HG02884 (cell line): ENCODE measurements around the gene SPTBN1.
"Not testable (repeated sequence)": the region's sequence is repeated elsewhere in the genome, so short reads cannot be mapped to it uniquely, and the experiment has no call there.

ENCODE experiments used
- ATAC-seq: cut with Tn5 transposase; IDR thresholded peaks from one replicate; pipeline ENCODE4 v1.9.1; 2021; ENCODE audit warnings: mild to moderate bottlenecking, moderate library complexity; ENCODE audit not compliant: unreplicated experiment

SPTBN1 gene

GRCh38 chr2:54691445-54692135 is 235.5 kb downstream of the SPTBN1 start:
- no peak for ATAC-seq

- ATAC-seq = no peak
Observed at GRCh38 chr2:54692556-54692955, 236.4 kb downstream of the SPTBN1 start.

- no peak for ATAC-seq
Observed at GRCh38 chr2:54695378-54695777, 239.3 kb downstream of the SPTBN1 start.

GRCh38 chr2:54697934-54698333 is 241.8 kb downstream of the SPTBN1 start:
- no peak for ATAC-seq

- ATAC-seq = not testable (repeated sequence)
Observed at GRCh38 chr2:54698926-54699325, 242.8 kb downstream of the SPTBN1 start.

GRCh38 chr2:54699665-54700064 is 243.5 kb downstream of the SPTBN1 start:
- no peak for ATAC-seq

- no peak for ATAC-seq
Observed at GRCh38 chr2:54701029-54701428, 244.9 kb downstream of the SPTBN1 start.

- ATAC-seq = no peak
Observed at GRCh38 chr2:54704238-54704637, 248.1 kb downstream of the SPTBN1 start.

- no peak for ATAC-seq
Observed at GRCh38 chr2:54704688-54705605, 248.8 kb downstream of the SPTBN1 start.

- no peak for ATAC-seq
Observed at GRCh38 chr2:54706622-54707021, 250.5 kb downstream of the SPTBN1 start.

GRCh38 chr2:54708584-54709335 is 252.6 kb downstream of the SPTBN1 start:
- no peak for ATAC-seq

- ATAC-seq = no peak
Observed at GRCh38 chr2:54709336-54709809, 253.2 kb downstream of the SPTBN1 start.

GRCh38 chr2:54710216-54710615 is 254.1 kb downstream of the SPTBN1 start:
- no peak for ATAC-seq

- ATAC-seq = no peak
Observed at GRCh38 chr2:54712516-54712915, 256.4 kb downstream of the SPTBN1 start.

GRCh38 chr2:54714996-54715395 is 258.9 kb downstream of the SPTBN1 start:
- no peak for ATAC-seq

GRCh38 chr2:54716375-54716774 is 260.2 kb downstream of the SPTBN1 start:
- no peak for ATAC-seq

GRCh38 chr2:54720563-54720962 is 264.4 kb downstream of the SPTBN1 start:
- no peak for ATAC-seq
